Daoy (cell line): ENCODE measurements around the gene SNTG2. TPM values are rescaled to one million over a fixed set of nuclear protein-coding genes. Genes with fewer than 3 reads are reported as not detected.
"Not testable (repeated sequence)": the region's sequence is repeated elsewhere in the genome, so short reads cannot be mapped to it uniquely, and the experiment has no call there.

Source experiments
- DNase-seq: peaks from one replicate; pipeline ENCODE4 v3.0.0-alpha.2; 2015; ENCODE audit warnings: low read depth
- total RNA-seq: library from RNA; depleted of rRNA; stranded (reverse); fragments of >200 nt; shearing (Covaris generic); gene quantifications from 2 replicates; pipeline ENCODE4 v1.2.3, GENCODE V29; 2014

SNTG2 gene
- total RNA-seq, 1 experiment from 2014 or later: not detected

DNA sequence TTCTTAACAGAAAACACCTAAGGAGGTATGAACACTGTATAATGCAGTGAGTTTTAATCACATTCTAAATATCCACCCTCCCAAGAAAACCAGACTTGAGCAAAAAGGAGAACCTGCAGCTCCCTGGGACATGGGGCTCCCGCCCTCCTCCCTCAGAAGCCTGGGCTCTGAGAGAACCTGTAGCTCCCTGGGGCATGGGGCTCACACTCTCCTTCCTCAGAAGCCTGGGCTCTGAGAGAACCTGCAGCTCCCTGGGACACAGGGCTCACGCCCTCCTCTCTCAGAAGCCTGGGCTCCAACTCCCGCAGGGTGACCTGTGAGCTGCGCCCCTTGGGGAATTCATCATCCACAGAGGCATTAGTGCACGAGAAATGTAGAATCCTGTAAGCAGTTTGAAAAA is 222.9 kb downstream of the SNTG2 start:
- no peak for DNase-seq

DNA sequence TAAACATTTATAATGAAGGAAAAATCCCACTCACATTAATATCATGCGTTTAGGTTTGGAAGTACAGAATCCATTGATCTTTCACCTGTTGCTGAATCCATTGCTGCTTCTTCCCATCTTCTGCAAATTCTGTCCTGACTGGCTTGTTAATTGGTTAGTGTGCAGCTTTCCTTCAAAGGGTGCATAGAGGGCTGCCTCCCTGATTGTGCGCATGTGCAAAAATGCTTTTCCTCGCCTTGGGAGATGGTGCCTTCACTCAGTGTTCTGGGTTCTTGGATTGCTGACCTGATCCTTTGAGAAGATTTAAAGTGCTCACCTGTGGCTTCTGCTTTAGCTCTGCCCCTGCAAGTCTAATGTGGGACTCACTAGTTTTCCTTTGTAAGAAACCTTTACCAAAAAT is 231.2 kb downstream of the SNTG2 start:
- no peak for DNase-seq

DNA sequence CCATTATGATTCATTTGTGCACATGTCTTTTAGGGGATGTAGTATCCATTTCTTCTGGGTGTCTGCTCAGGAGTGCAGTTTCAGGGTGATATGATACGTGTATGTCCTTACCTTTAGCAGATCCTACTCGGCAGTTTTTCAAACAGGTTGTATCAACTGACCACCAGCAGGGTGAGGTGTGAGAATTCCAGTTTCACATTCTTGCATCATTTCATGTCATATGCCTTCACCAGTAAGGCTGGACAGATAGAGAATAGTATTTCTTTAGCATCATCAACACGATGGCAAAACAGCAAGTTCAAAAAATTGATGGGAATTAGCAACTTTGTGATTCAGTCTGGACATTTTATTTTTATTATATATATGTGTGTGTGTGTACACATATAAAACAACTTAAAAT is 232.7 kb downstream of the SNTG2 start:
- no peak for DNase-seq

- DNase-seq: no peak
Observed at GRCh38 chr2:1186421-1186820, 235.8 kb downstream of the SNTG2 start.

- no peak for DNase-seq
Observed at GRCh38 chr2:1187189-1187588, 236.5 kb downstream of the SNTG2 start.

DNA sequence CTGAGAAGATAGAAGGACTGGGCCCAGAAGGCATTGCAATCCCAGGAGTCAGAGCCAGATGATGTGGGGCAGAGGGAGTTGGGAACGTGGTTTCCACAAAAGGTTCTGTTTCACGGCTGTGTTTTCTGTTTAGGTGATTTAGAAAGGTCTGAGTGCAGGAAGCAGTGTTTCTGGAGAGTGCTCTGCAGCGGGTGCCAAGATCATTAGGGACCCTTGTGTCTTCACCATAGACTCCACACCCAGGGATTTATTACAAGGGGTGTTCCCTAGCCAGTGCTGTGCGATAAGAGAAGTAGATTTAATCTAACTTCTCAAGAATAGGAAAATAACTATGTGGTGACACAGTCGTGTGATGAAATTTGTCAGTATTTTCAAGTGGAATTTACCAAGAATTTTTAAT is 241.5 kb downstream of the SNTG2 start:
- no peak for DNase-seq

GRCh38 chr2:1193801-1194200 is 243.2 kb downstream of the SNTG2 start:
- DNase-seq: no peak

DNA sequence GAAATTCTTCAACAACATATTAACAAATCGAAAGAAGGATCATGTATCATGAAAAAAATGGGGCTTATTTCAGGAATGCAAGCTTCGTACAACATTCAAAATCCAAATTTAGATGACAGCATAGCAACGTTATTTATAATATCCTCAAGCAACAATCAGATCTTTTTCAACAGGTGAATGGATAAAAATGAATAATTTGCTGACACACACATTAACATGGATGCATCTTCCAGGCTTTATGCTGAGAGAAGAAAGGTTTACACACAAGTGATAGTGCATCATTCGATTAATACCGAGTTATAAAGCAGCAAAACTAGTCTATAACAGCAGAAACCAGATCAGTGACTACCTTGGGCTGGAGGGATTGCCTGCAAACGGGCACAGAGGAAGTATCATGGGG is 253.1 kb downstream of the SNTG2 start:
- no peak for DNase-seq

- no peak for DNase-seq
Observed at GRCh38 chr2:1205853-1206252, 255.2 kb downstream of the SNTG2 start.

GRCh38 chr2:1207962-1208510 is 257.4 kb downstream of the SNTG2 start:
- DNase-seq: no peak

DNA sequence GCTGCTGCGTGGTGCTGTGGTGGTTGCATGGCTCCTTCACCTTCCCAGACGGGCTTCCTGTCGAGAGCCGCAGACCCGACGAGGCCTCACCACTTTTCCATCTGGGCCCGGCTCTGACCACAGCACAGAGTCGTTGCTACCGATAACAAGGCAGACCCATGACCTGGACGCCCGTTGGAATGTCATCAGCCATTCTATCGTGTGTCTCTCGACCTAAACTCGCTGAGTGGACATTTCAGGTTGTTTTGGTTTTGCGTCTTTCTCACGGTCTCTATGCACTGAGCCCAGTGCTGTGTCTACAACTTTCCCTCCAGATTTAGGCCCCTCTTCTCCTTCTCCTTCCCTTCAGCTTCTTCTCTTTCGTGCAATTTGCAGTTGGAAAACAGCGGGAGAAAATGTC is 257.9 kb downstream of the SNTG2 start:
- DNase-seq: no peak

DNA sequence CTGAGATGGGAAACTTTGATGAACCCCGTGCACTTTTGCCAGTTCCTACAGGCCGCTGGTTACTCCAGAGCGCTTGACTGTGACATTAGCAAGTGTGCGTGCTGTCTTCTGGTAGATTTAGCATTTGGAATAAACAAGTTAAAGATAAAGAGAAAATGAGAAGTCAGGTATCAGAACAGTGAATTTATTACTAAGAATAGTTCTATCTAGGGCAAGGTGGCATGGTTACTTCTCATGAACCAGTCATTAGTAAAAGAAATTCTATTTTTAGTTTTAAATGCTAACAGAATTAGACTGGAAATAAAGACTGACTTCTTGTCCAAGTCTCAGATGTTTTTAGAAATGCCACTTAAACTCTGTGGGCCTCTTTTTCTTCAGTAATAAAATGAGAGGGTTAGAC is 258.6 kb downstream of the SNTG2 start:
- DNase-seq: no peak

- no peak for DNase-seq
Observed at GRCh38 chr2:1209761-1210160, 259.1 kb downstream of the SNTG2 start.

GRCh38 chr2:1210352-1210751 is 259.7 kb downstream of the SNTG2 start:
- no peak for DNase-seq

GRCh38 chr2:1219901-1220573 is 269.4 kb downstream of the SNTG2 start:
- peak; percentile 68 for DNase-seq

DNA sequence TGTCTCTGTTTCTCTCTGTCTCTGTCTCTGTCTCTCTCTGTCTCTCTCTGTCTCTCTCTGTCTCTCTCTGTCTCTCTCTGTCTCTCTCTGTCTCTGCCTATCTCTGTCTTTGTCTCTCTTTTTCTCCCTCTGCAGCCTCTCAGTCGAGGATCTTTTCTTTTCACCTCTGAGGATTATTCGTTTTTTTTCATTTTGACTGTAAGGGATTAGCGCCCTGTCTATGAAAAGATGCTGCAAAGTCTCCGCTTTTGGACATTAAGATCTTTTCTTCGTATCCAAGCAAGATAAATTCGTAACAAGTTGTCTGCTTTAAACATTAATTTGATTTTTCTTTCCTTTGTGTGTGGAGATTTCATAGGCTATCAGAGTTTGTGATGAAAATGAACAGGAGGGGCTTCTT is 271.4 kb downstream of the SNTG2 start:
- DNase-seq: no peak

DNA sequence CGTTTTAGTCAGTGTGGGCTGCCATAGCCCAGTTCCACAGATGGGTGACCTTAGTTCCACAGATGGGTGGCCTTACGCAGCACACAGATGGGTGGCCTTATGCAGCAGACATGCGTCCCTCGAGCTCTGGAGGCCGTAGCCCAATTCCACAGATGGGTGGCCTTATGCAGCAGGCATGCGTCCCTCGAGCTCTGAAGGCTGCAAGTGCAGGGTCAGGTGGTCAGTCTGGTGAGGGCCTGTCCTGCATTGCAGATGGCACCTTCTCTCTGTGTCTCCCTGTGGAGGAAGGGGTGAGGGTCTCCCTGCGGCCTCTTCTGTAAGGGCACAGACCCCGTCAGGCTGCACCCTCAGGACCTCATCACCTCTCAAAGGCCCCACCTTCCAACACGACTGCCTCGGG is 273.1 kb downstream of the SNTG2 start:
- no peak for DNase-seq

- peak; percentile 50 for DNase-seq
Observed at GRCh38 chr2:1224901-1225300, 274.3 kb downstream of the SNTG2 start.

- DNase-seq: no peak
Observed at GRCh38 chr2:1226766-1227165, 276.1 kb downstream of the SNTG2 start.

DNA sequence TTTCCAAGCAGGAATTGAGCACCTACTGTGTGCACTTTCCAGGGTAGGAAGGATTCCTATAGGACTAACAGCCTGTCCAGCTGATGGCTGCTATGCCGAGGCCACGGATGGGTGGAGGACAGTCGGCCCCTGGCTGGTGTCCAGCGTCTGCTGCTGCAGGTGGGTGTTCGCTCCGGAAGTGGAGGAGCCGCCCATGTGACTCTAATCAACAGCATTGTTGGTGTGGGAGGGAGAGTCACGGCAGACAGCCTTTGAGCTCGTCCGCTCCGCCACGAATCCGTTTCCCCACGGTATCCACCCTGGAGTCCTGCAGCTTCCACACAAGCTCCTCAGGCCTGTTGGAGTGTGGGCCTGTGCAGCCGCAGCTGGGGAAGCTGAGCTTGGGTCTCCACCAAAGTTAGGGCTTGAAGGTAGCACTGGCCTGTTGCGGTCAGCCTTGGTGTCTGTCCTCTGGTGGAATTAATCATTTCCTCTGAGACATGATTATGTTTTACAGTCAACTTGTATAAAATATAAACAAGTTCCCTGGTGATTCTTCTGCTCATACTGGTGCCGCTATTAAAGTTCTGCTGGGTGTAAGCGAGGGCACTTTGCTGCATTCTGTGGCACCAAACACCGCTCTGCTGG is 276.7 kb downstream of the SNTG2 start:
- no peak for DNase-seq

DNA sequence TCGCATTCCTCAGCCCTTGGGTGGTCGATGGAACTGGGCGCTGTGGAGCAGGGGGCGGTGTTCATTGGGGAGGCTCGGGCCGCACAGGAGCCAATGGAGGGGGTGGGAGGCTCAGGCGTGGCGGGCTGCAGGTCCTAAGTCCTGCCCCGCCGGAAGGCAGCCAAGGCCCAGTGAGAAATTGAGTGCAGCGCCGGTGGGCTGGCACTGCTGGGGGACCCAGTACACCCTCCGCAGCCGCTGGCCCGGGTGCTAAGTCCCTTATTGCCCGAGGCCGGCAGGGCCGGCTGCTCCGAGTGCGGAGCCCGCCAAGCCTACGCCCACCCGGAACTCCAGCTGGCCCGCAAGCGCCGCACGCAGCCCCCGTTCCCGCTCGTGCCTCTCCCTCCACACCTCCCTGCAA is 278.9 kb downstream of the SNTG2 start:
- not testable (repeated sequence) for DNase-seq

DNA sequence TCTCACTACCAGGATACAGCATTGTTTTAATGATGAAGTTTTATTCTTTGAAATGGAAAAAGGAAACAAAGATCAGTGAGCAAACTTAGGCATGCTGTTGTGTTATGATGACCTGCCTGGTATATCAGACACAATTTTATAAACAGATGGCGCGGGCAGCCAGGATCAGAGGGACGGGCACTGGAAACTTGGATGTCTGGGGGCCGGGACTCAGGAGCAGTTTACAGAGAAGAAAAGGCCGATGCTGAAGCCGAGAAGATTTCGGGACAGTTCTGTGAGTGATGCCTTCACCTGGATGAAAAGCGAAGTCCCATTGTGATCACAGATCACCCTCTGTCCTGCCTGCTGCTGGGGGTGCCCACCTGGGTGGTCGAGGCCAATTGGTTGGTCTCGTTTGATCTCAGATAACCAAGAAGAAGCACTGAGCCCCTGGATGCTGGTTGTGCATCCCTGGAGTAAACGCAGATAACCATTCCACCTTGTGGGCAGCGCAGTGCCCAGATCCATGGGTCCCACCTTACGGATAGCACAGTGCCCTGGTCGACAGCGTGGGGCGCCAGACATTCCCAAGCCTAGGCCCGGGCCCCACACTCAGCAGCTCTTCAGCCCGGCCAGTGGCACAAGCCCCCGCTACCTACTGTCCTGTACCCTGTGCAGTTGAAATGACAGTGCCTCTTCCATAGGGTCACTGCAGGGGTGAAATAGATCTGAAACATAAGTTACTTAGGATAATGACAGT is 279.7 kb downstream of the SNTG2 start:
- no peak for DNase-seq
